HUES48 (cell line): Measurements from ENCODE around the gene LDLR.
A peak's percentile ranks its signal among the peaks of the same experiment; 100 is the strongest.

Source experiments
- H3K27ac ChIP-seq: one replicate; pipeline ENCODE4 v1.7.0; 2013; ENCODE audit warnings: low read depth, low read length, inconsistent platforms
- H3K27me3 ChIP-seq: 2 replicates; pipeline ENCODE4 v1.6.1; 2013; ENCODE audit warnings: mild to moderate bottlenecking, low read length; ENCODE audit not compliant: control insufficient read depth, insufficient read depth
- H3K36me3 ChIP-seq: 2 replicates; pipeline ENCODE4 v1.6.1; 2013; ENCODE audit warnings: low read length; ENCODE audit not compliant: control insufficient read depth, insufficient read depth
- H3K4me1 ChIP-seq: 2 replicates; pipeline ENCODE4 v1.6.1; 2013; ENCODE audit warnings: mild to moderate bottlenecking, low read length; ENCODE audit not compliant: control insufficient read depth, insufficient read depth
- H3K4me3 ChIP-seq: 2 replicates; pipeline ENCODE4 v1.5.1; 2013; ENCODE audit warnings: mild to moderate bottlenecking, low read depth, low read length
- H3K9ac ChIP-seq: 2 replicates; pipeline ENCODE4 v1.6.1; 2013; ENCODE audit warnings: mild to moderate bottlenecking, low read depth, low read length, moderate library complexity
- H3K9me3 ChIP-seq: 2 replicates; pipeline ENCODE4 v1.6.1; 2013; ENCODE audit warnings: low read length; ENCODE audit not compliant: control insufficient read depth, insufficient read depth

The LDLR gene

DNA sequence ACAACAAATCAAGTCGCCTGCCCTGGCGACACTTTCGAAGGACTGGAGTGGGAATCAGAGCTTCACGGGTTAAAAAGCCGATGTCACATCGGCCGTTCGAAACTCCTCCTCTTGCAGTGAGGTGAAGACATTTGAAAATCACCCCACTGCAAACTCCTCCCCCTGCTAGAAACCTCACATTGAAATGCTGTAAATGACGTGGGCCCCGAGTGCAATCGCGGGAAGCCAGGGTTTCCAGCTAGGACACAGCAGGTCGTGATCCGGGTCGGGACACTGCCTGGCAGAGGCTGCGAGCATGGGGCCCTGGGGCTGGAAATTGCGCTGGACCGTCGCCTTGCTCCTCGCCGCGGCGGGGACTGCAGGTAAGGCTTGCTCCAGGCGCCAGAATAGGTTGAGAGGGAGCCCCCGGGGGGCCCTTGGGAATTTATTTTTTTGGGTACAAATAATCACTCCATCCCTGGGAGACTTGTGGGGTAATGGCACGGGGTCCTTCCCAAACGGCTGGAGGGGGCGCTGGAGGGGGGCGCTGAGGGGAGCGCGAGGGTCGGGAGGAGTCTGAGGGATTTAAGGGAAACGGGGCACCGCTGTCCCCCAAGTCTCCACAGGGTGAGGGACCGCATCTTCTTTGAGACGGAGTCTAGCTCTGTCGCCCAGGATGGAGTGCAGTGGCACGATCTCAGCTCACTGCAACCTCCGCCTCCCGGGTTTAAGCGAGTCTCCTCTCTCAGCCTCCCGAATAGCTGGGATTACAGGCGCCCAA lies at the start of gene LDLR:
Gene LDLR (plus strand): TSS at position 210 of the 760 bp plus-strand sequence. CDS start 86 bp downstream, at position 296.
- peaks cover 25% of the 10 kb centered on the region for H3K36me3 ChIP-seq
- peak within 1 kb of the TSS; percentile 88 for H3K4me3 ChIP-seq
- H3K9ac ChIP-seq: peak within 1 kb of the TSS; percentile 89
- H3K27ac ChIP-seq: peak within 1 kb of the TSS; percentile 99
- H3K4me1 ChIP-seq: peaks cover 17% of the 10 kb centered on the region
- no peaks in the 10 kb centered on the region for H3K27me3 ChIP-seq
- H3K9me3 ChIP-seq: no peaks in the 10 kb centered on the region

DNA sequence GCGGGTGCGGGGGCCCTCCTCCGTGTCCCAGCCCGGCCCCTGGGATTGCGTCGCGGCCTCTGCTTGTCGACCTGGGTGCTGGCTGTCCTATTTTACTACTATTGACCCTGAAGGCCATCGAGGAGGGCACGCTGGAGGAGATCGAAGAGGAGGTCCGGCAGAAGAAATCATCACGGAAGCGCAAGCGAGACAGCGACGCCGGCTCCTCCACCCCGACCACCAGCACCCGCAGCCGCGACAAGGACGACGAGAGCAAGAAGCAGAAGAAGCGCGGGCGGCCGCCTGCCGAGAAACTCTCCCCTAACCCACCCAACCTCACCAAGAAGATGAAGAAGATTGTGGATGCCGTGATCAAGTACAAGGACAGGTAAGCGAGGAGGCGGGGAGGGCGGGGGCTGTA lies 48.1 kb upstream of the LDLR start:
- Histone ChIP-seq H3K27me3 (no peaks in the 10 kb centered on the region), H3K9me3 (no peaks in the 10 kb centered on the region), H3K27ac (no peak overlapping the region), H3K4me1 (no peaks in the 10 kb centered on the region), H3K36me3 (peaks cover 82% of the 10 kb centered on the region), H3K4me3 (no peak overlapping the region), H3K9ac (no peak overlapping the region)

GRCh38 chr19:11041966-11042627 lies 47.2 kb upstream of the LDLR start:
- H3K36me3 ChIP-seq: peaks cover 81% of the 10 kb centered on the region

DNA sequence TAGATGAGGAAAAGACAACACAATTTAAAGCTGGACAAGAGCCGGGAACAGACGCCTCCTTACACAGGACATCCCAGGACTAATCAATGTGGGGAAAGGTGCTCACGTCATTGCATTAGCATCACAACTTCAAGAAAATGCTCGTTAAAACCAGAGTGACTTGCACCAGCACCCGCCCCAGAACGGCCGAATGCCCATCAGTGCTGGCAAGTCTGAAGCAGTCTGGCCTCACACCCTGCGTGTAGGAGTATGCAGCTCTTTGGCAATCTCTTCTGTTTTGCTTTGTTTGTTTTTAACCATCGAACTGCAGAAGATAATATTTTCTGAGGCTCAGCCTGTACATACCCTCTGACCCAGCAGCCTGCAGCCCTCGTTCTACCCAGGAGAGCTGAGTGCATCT lies 44.8 kb upstream of the LDLR start:
- no peak overlapping the region for H3K4me3 ChIP-seq
- no peak overlapping the region for H3K9ac ChIP-seq
- H3K36me3 ChIP-seq: peaks cover 80% of the 10 kb centered on the region
- no peaks in the 10 kb centered on the region for H3K9me3 ChIP-seq
- H3K27me3 ChIP-seq: no peaks in the 10 kb centered on the region
- H3K4me1 ChIP-seq: no peaks in the 10 kb centered on the region
- H3K27ac ChIP-seq: no peak overlapping the region

More at GRCh38 chr19:11041966-11042627, 47.2 kb upstream of the LDLR start:
- Histone ChIP-seq H3K9me3 (no peaks in the 10 kb centered on the region), H3K9ac (no peak overlapping the region), H3K4me3 (no peak overlapping the region), H3K27ac (no peak overlapping the region), H3K27me3 (no peaks in the 10 kb centered on the region), H3K4me1 (no peaks in the 10 kb centered on the region)

DNA sequence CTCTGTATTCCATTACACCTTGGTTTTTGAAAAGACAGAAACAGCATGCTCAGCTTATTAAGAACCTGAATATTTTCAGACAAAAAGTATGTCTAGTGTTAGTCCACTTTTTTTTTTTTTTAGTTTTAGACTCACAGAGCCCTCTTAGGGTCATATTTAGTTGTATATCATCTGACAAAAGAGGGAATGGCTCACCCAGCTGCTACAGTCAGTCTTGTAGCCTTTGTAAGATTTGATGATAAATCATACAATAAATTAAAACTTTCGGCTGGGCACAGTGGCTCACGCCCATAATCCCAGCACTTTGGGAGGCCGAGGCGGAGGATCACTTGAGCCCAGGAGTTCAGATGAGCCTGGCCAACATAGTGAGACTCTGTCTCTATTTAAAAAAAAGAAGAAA lies 43.7 kb upstream of the LDLR start:
- Histone ChIP-seq H3K36me3 (peaks cover 85% of the 10 kb centered on the region), H3K4me1 (no peaks in the 10 kb centered on the region), H3K4me3 (no peak overlapping the region), H3K9me3 (no peaks in the 10 kb centered on the region), H3K27me3 (no peaks in the 10 kb centered on the region), H3K27ac (no peak overlapping the region), H3K9ac (no peak overlapping the region)

GRCh38 chr19:11046605-11047354 lies 42.5 kb upstream of the LDLR start:
- Histone ChIP-seq H3K36me3 (peaks cover 78% of the 10 kb centered on the region), H3K27me3 (no peaks in the 10 kb centered on the region), H3K9ac (no peak overlapping the region), H3K27ac (no peak overlapping the region), H3K9me3 (no peaks in the 10 kb centered on the region), H3K4me3 (no peak overlapping the region), H3K4me1 (no peaks in the 10 kb centered on the region)

- Histone ChIP-seq H3K9ac (no peak overlapping the region), H3K9me3 (no peaks in the 10 kb centered on the region), H3K4me1 (no peaks in the 10 kb centered on the region), H3K4me3 (no peak overlapping the region), H3K27ac (no peak overlapping the region), H3K36me3 (peaks cover 68% of the 10 kb centered on the region), H3K27me3 (no peaks in the 10 kb centered on the region)
Measured at GRCh38 chr19:11047866-11048265, 41.4 kb upstream of the LDLR start.

GRCh38 chr19:11050323-11051114 lies 38.7 kb upstream of the LDLR start:
- no peak overlapping the region for H3K9ac ChIP-seq
- no peaks in the 10 kb centered on the region for H3K9me3 ChIP-seq
- H3K27ac ChIP-seq: no peak overlapping the region
- H3K4me3 ChIP-seq: no peak overlapping the region
- no peaks in the 10 kb centered on the region for H3K4me1 ChIP-seq
- peaks cover 56% of the 10 kb centered on the region for H3K36me3 ChIP-seq
- H3K27me3 ChIP-seq: no peaks in the 10 kb centered on the region

- Histone ChIP-seq H3K4me3 (no peak overlapping the region), H3K9me3 (no peaks in the 10 kb centered on the region), H3K36me3 (peaks cover 52% of the 10 kb centered on the region), H3K4me1 (no peaks in the 10 kb centered on the region), H3K27me3 (no peaks in the 10 kb centered on the region), H3K9ac (no peak overlapping the region), H3K27ac (no peak overlapping the region)
Measured at GRCh38 chr19:11053817-11054195, 35.5 kb upstream of the LDLR start.

GRCh38 chr19:11054200-11054599 lies 35.1 kb upstream of the LDLR start:
- no peak overlapping the region for H3K27ac ChIP-seq
- H3K4me3 ChIP-seq: no peak overlapping the region
- H3K36me3 ChIP-seq: peaks cover 53% of the 10 kb centered on the region
- no peaks in the 10 kb centered on the region for H3K9me3 ChIP-seq
- no peaks in the 10 kb centered on the region for H3K4me1 ChIP-seq
- H3K27me3 ChIP-seq: no peaks in the 10 kb centered on the region
- H3K9ac ChIP-seq: no peak overlapping the region
